HepG2 (cell line): ENCODE results near the gene KCND3. TPM values are rescaled to one million over a fixed set of nuclear protein-coding genes. Genes with fewer than 3 reads are reported as not detected.

Experiments used
- ATAC-seq: fragments of 200-7000 bp; cut with Tn5 transposase; 3 replicates; pipeline ENCODE4 v1.9.1; 2020; ENCODE audit warnings: mild to moderate bottlenecking, moderate library complexity
- BruUV-seq: library from RNA; stranded (reverse); fragments of 400-500 nt; replicated peaks from 2 replicates; lab custom pipeline; 2021; lab: Mats Ljungman, UMichigan
- CTCF ChIA-PET: fragments of 300-600 bp; formaldehyde crosslinking; extraction: SDS; loops from one replicate; lab custom pipeline; 2021; ENCODE audit warnings: low total read pairs, inconsistent platforms, low intra/inter-chr PET ratio; lab: Yijun Ruan, JAX
- POLR2A ChIA-PET: fragments of 350-600 bp; sonication (Branson Sonifier 250); formaldehyde crosslinking; loops from one replicate; lab custom pipeline; 2020; ENCODE audit warnings: antibody characterized with exemption, inconsistent platforms; lab: Yijun Ruan, JAX
- DNase-seq: peaks from one replicate; pipeline ENCODE4 v3.0.0-alpha.2; 2015; ENCODE audit warnings: low spot score
- FAIRE-seq: peaks from 3 replicates; lab custom pipeline; 2011; peaks lifted over from hg19 to GRCh38; lab: Jason Lieb, UNC
- H2AFZ ChIP-seq: one replicate; pipeline ENCODE4 v1.6.1; 2011; ENCODE audit warnings: low read length, inconsistent platforms
- H3K27ac ChIP-seq: fragments of 300-600 bp; 3 replicates; pipeline ENCODE4 v1.8.0; 2011; ENCODE audit warnings: mixed run types, mild to moderate bottlenecking, mixed read lengths, low read length, inconsistent platforms; ENCODE audit not compliant: insufficient read depth; ENCODE audit errors: extremely low read length
- H3K27me3 ChIP-seq, 2 experiments: fragments of 200-600 bp in 1 of 2; 2 replicates in 1 of 2; 3 replicates in 1 of 2; pipeline versions ENCODE4 v1.6.0 to v1.8.0; 2011; ENCODE audit warnings: low read length in 2 of 2, mild to moderate bottlenecking in 2 of 2, moderate library complexity in 2 of 2, inconsistent platforms in 1 of 2; ENCODE audit not compliant: insufficient read depth in 2 of 2, control insufficient read depth in 1 of 2
- H3K36me3 ChIP-seq, 2 experiments: fragments of 200-600 bp in 1 of 2; replicated peaks in 1 of 2; 2 replicates in 1 of 2; 3 replicates in 1 of 2; pipeline versions ENCODE4 v1.5.1 to v1.8.0; 2011; ENCODE audit warnings: low read length in 2 of 2, inconsistent platforms in 1 of 2; ENCODE audit not compliant: insufficient read depth in 2 of 2, control insufficient read depth in 1 of 2
- H3K4me1 ChIP-seq: 2 replicates; pipeline ENCODE4 v1.5.1; 2012; ENCODE audit warnings: low read length, inconsistent platforms; ENCODE audit not compliant: insufficient read depth
- H3K4me2 ChIP-seq: 2 replicates; pipeline ENCODE4 v1.6.0; 2011; ENCODE audit warnings: low read depth, low read length, inconsistent platforms
- H3K4me3 ChIP-seq, 3 experiments: fragments of 200-600 bp in 1 of 3; sonication (generic), shearing (Covaris generic) in 1 of 3; replicated peaks in 1 of 3; 2 replicates each; pipeline ENCODE4 v1.5.1; 2011 to 2016; ENCODE audit warnings: low read length in 3 of 3, inconsistent platforms in 2 of 3, low read depth in 2 of 3, mild to moderate bottlenecking in 2 of 3, control low read depth in 1 of 3, mixed read lengths in 1 of 3; ENCODE audit not compliant: insufficient read depth in 1 of 3
- H3K79me2 ChIP-seq: one replicate; pipeline ENCODE4 v1.6.1; 2011; ENCODE audit warnings: low read length, inconsistent platforms; ENCODE audit not compliant: insufficient read depth
- H3K9ac ChIP-seq: 2 replicates; pipeline ENCODE4 v1.6.0; 2011; ENCODE audit warnings: mild to moderate bottlenecking, low read depth, low read length, inconsistent platforms; ENCODE audit not compliant: insufficient read depth
- H3K9me3 ChIP-seq: 2 replicates; pipeline ENCODE4 v1.5.1; 2012; ENCODE audit warnings: mild to moderate bottlenecking, low read length
- H4K20me1 ChIP-seq: 2 replicates; pipeline ENCODE4 v1.6.0; 2011; ENCODE audit warnings: inconsistent platforms, mild to moderate bottlenecking, low read length, moderate library complexity; ENCODE audit not compliant: insufficient read depth
- DR1 ChIP-seq: sonication (generic); formaldehyde crosslinking; IDR thresholded peaks from 2 replicates; pipeline ENCODE4 v1.8.0; 2021; ENCODE audit warnings: mild to moderate bottlenecking, missing genetic modification reagents, inconsistent platforms
- NCOR1 ChIP-seq: fragments of 200-600 bp; sonication (generic); IDR thresholded peaks from 2 replicates; pipeline ENCODE4 v1.7.0; 2017; ENCODE audit warnings: antibody characterized with exemption, low read length, borderline replicate concordance
- XBP1 ChIP-seq: sonication (generic); formaldehyde crosslinking; IDR thresholded peaks from 2 replicates; pipeline ENCODE4 v1.5.0; 2020; ENCODE audit warnings: missing genetic modification reagents
- ZNF136 ChIP-seq: sonication (generic); formaldehyde crosslinking; IDR thresholded peaks from 2 replicates; pipeline ENCODE4 v1.8.1; 2022; ENCODE audit warnings: low read depth, mild to moderate bottlenecking, moderate library complexity, missing genetic modification reagents
- ZNF468 ChIP-seq: sonication (generic); formaldehyde crosslinking; IDR thresholded peaks from 2 replicates; pipeline ENCODE4 v1.8.0; 2022; ENCODE audit warnings: mild to moderate bottlenecking, moderate library complexity, missing genetic modification reagents
- ZNF557 ChIP-seq: sonication (generic); formaldehyde crosslinking; IDR thresholded peaks from 2 replicates; pipeline ENCODE4 v1.4.0; 2020; ENCODE audit warnings: missing genetic modification reagents
- ZNF569 ChIP-seq: sonication (generic); formaldehyde crosslinking; IDR thresholded peaks from 2 replicates; pipeline ENCODE4 v1.5.0; 2020; ENCODE audit warnings: mild to moderate bottlenecking, missing genetic modification reagents, moderate library complexity, borderline replicate concordance
- WGBS: methylation state at CpG from one replicate; pipeline ENCODE4 v1.1.6; 2017; ENCODE audit warnings: low lambda C conversion rate; 5-methylcytosine and 5-hydroxymethylcytosine counted together
- in situ Hi-C: cut with HindIII; loops from 2 replicates; pipeline ENCODE4 v1.10.0; 2017; ENCODE audit warnings: low pct_unique_long_range_greater_than_20kb; ENCODE audit not compliant: extremely low pct_ligation_motif_present
- intact Hi-C: fragments of 100-400 bp; cut with micrococcal nuclease; formaldehyde crosslinking; loops from one replicate; pipeline ENCODE4 v1.10.0; 2022; ENCODE audit not compliant: unreplicated experiment
- polyA plus RNA-seq, 8 experiments: library from polyadenylated mRNA; depleted of rRNA in 3 of 8; stranded (reverse) in 7 of 8; unstranded in 1 of 8; fragments of >200 nt; fragmentation: Illumina TruSeq in 4 of 8; extraction: Trizol in 4 of 8; gene quantifications; 2 replicates each; pipeline versions ENCODE4 v1.2.1 to v1.2.3, GENCODE V29; 2011 to 2016; ENCODE audit warnings: low read depth in 4 of 8, missing spikeins in 1 of 8, mixed read lengths in 1 of 8; ENCODE audit not compliant: insufficient read depth in 1 of 8
- total RNA-seq, 5 experiments: library from RNA; depleted of rRNA; stranded (reverse); fragments of >200 nt; fragmentation: Illumina TruSeq; extraction: Trizol; gene quantifications; 2 replicates each; pipeline ENCODE4 v1.2.3, GENCODE V29; 2016; ENCODE audit warnings: low read depth in 1 of 5
- TF ChIP-seq, protein P1 (sequence below): sonication (generic); formaldehyde crosslinking; IDR thresholded peaks from 2 replicates; pipeline ENCODE4 v1.4.0; 2020; ENCODE audit warnings: low read depth, missing genetic modification reagents
- TF ChIP-seq, protein P2 (sequence below): sonication (generic); formaldehyde crosslinking; conservative IDR thresholded peaks from 2 replicates; pipeline ENCODE4 v1.8.1; 2023; ENCODE audit warnings: missing genetic modification reagents
- TF ChIP-seq, protein P3 (sequence below): sonication (generic); formaldehyde crosslinking; IDR thresholded peaks from 2 replicates; pipeline ENCODE4 v1.9.0; 2022; ENCODE audit warnings: missing genetic modification reagents, mild to moderate bottlenecking, borderline replicate concordance
- TF ChIP-seq, protein P4 (sequence below): sonication (generic); formaldehyde crosslinking; IDR thresholded peaks from 2 replicates; pipeline ENCODE4 v1.5.0; 2020; ENCODE audit warnings: mild to moderate bottlenecking, missing genetic modification reagents, moderate library complexity

KCND3 gene
- total and polyA plus RNA-seq, 2 of the 13 experiments (the other 11 are each of a cell fraction or from before 2014, with no cell fraction given) = 0.04 TPM; not detected in 1

DNA sequence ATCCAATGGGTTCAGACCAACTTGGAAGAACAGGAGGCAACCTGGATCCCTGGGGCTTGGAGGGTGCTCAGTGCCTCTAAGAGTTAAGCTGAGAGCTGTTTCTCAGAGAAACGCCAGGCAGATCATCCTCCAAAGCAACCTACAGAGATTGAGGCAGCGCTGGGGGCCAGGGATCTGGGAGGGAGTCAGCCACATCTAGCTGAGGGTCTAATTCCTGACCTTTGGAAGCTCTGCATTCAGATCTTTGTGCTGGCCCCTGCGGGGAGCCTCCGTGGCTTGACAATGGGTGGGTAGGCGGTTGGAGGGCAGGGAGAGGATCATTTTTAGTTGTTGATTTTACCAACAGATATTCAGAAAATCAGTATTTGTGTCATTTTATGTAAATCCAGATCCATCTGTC lies 154.5 kb downstream of the KCND3 start:
- H3K27ac ChIP-seq = no peak overlapping the region

More for the DNA sequence above, 154.5 kb downstream of the KCND3 start:
- Histone ChIP-seq H3K9ac (no peak overlapping the region), H3K4me2 (no peak overlapping the region), H3K9me3 (no peaks in the 10 kb centered on the region), H2AFZ (no peak overlapping the region), H3K79me2 (no peaks in the 10 kb centered on the region), H4K20me1 (no peaks in the 10 kb centered on the region), H3K4me1 (no peaks in the 10 kb centered on the region), H3K4me3 (no peak overlapping the region), H3K27me3 (peaks cover 0 to 7% of the 10 kb centered on the region in 2 experiments; a peak in 1 of 5 replicates), H3K36me3 (no peaks in the 10 kb centered on the region)
- no peak for DNase-seq
- no peak for ATAC-seq
- no peak for FAIRE-seq
- ChIA-PET POLR2A (no interaction called here), CTCF (no interaction called here)
- BruUV-seq = no TSS peak
- TF ChIP-seq, protein P1, sequence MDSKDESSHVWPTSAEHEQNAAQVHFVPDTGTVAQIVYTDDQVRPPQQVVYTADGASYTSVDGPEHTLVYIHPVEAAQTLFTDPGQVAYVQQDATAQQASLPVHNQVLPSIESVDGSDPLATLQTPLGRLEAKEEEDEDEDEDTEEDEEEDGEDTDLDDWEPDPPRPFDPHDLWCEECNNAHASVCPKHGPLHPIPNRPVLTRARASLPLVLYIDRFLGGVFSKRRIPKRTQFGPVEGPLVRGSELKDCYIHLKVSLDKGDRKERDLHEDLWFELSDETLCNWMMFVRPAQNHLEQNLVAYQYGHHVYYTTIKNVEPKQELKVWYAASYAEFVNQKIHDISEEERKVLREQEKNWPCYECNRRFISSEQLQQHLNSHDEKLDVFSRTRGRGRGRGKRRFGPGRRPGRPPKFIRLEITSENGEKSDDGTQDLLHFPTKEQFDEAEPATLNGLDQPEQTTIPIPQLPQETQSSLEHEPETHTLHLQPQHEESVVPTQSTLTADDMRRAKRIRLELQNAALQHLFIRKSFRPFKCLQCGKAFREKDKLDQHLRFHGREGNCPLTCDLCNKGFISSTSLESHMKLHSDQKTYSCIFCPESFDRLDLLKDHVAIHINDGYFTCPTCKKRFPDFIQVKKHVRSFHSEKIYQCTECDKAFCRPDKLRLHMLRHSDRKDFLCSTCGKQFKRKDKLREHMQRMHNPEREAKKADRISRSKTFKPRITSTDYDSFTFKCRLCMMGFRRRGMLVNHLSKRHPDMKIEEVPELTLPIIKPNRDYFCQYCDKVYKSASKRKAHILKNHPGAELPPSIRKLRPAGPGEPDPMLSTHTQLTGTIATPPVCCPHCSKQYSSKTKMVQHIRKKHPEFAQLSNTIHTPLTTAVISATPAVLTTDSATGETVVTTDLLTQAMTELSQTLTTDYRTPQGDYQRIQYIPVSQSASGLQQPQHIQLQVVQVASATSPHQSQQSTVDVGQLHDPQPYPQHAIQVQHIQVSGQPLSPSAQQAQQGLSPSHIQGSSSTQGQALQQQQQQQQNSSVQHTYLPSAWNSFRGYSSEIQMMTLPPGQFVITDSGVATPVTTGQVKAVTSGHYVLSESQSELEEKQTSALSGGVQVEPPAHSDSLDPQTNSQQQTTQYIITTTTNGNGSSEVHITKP (CRISPR knock-in tag) = no peak
- TF ChIP-seq ZNF468 (CRISPR knock-in tag) (no peak), ZNF136 (CRISPR knock-in tag) (no peak), NCOR1 (no peak), ZNF557 (CRISPR knock-in tag) (no peak), DR1 (CRISPR knock-in tag) (no peak), ZNF569 (CRISPR knock-in tag) (no peak), XBP1 (CRISPR knock-in tag) (no peak)
- TF ChIP-seq, protein P2, sequence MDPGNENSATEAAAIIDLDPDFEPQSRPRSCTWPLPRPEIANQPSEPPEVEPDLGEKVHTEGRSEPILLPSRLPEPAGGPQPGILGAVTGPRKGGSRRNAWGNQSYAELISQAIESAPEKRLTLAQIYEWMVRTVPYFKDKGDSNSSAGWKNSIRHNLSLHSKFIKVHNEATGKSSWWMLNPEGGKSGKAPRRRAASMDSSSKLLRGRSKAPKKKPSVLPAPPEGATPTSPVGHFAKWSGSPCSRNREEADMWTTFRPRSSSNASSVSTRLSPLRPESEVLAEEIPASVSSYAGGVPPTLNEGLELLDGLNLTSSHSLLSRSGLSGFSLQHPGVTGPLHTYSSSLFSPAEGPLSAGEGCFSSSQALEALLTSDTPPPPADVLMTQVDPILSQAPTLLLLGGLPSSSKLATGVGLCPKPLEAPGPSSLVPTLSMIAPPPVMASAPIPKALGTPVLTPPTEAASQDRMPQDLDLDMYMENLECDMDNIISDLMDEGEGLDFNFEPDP (CRISPR knock-in tag) = no peak
- TF ChIP-seq, protein P3, sequence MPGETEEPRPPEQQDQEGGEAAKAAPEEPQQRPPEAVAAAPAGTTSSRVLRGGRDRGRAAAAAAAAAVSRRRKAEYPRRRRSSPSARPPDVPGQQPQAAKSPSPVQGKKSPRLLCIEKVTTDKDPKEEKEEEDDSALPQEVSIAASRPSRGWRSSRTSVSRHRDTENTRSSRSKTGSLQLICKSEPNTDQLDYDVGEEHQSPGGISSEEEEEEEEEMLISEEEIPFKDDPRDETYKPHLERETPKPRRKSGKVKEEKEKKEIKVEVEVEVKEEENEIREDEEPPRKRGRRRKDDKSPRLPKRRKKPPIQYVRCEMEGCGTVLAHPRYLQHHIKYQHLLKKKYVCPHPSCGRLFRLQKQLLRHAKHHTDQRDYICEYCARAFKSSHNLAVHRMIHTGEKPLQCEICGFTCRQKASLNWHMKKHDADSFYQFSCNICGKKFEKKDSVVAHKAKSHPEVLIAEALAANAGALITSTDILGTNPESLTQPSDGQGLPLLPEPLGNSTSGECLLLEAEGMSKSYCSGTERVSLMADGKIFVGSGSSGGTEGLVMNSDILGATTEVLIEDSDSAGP (CRISPR knock-in tag) = no peak
- TF ChIP-seq, protein P4, sequence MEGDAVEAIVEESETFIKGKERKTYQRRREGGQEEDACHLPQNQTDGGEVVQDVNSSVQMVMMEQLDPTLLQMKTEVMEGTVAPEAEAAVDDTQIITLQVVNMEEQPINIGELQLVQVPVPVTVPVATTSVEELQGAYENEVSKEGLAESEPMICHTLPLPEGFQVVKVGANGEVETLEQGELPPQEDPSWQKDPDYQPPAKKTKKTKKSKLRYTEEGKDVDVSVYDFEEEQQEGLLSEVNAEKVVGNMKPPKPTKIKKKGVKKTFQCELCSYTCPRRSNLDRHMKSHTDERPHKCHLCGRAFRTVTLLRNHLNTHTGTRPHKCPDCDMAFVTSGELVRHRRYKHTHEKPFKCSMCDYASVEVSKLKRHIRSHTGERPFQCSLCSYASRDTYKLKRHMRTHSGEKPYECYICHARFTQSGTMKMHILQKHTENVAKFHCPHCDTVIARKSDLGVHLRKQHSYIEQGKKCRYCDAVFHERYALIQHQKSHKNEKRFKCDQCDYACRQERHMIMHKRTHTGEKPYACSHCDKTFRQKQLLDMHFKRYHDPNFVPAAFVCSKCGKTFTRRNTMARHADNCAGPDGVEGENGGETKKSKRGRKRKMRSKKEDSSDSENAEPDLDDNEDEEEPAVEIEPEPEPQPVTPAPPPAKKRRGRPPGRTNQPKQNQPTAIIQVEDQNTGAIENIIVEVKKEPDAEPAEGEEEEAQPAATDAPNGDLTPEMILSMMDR (CRISPR knock-in tag) = no peak
- intact Hi-C loops (no loop called here), in situ Hi-C loops (no loop called here)
- 6% methylated on average over 5 of the region's 5 CpGs for WGBS
